Mucosa of rectum (tissue), 2 donors: ENCODE measurements around the gene GPR146.

Experiments
- H3K27ac ChIP-seq, 2 donors: one replicate each; pipeline ENCODE4 v1.7.0; 2013; ENCODE audit warnings: inconsistent platforms in 2 of 2, low read depth in 2 of 2, low read length in 2 of 2
- H3K27me3 ChIP-seq, 2 donors: one replicate each; pipeline ENCODE4 v1.7.0; 2013; ENCODE audit warnings: low read length in 2 of 2; ENCODE audit not compliant: control insufficient read depth in 2 of 2, insufficient read depth in 2 of 2
- H3K36me3 ChIP-seq, 2 donors: one replicate each; pipeline ENCODE4 v1.7.0; 2013; ENCODE audit warnings: low read length in 2 of 2; ENCODE audit not compliant: control insufficient read depth in 2 of 2, insufficient read depth in 2 of 2
- H3K4me1 ChIP-seq, 2 donors: one replicate each; pipeline ENCODE4 v1.7.0; 2013; ENCODE audit warnings: low read length in 2 of 2, mild to moderate bottlenecking in 1 of 2; ENCODE audit not compliant: control insufficient read depth in 2 of 2, insufficient read depth in 2 of 2
- H3K4me3 ChIP-seq, 2 donors: one replicate each; pipeline ENCODE4 v1.7.0; 2013; ENCODE audit warnings: low read length in 2 of 2
- H3K9ac ChIP-seq, 2 donors: one replicate each; pipeline ENCODE4 v1.7.0; 2013; ENCODE audit warnings: low read length in 2 of 2, low read depth in 1 of 2, mild to moderate bottlenecking in 1 of 2
- H3K9me3 ChIP-seq, 2 donors: one replicate each; pipeline ENCODE4 v1.7.0; 2013; ENCODE audit warnings: low read length in 2 of 2; ENCODE audit not compliant: control insufficient read depth in 2 of 2
- donor health status: healthy.
- donor health status: Normal muscosa, but diverticular disease.

GPR146 gene

GRCh38 chr7:1025743-1026581 is 18.4 kb upstream of the GPR146 start:
- no peak overlapping the region for H3K9ac ChIP-seq
- H3K9me3 ChIP-seq: no peaks in the 10 kb centered on the region
- H3K4me3 ChIP-seq: no peak overlapping the region
- no peaks in the 10 kb centered on the region for H3K27me3 ChIP-seq
- peaks cover 0 to 3% of the 10 kb centered on the region in 2 donors for H3K36me3 ChIP-seq
- H3K27ac ChIP-seq: no peak overlapping the region
- H3K4me1 ChIP-seq: peaks cover 10 to 23% of the 10 kb centered on the region in 2 donors

DNA sequence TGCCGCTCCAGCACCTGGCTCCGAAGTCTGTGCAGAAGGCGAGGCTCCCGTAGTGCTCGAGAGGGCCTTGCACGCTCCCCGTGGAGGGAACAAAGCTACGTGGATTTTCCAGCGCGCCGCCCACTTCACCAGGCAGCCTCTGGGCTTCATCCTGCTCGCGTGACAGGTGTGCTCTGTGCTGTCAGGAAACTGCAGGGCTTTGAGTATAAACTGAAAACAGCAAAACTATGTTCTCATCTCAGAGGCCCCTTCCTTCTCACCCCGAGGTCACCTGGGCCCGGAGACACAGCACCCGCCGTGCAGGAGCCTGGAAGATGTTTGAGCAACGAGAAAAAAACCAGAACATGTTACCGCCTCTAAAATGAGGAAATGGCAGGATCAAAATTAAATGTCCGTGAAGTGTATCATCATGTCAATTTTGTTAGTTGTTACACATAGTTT is 17.6 kb upstream of the GPR146 start:
- Histone ChIP-seq H3K4me3 (peak overlapping the region in 1 of 2 donors; percentile 59), H3K9me3 (no peaks in the 10 kb centered on the region), H3K36me3 (peaks cover 0 to 3% of the 10 kb centered on the region in 2 donors), H3K27ac (no peak overlapping the region), H3K4me1 (peaks cover 10 to 23% of the 10 kb centered on the region in 2 donors), H3K9ac (no peak overlapping the region), H3K27me3 (no peaks in the 10 kb centered on the region)

GRCh38 chr7:1027242-1028043 is 16.9 kb upstream of the GPR146 start:
- peaks cover 10 to 23% of the 10 kb centered on the region in 2 donors for H3K4me1 ChIP-seq

GRCh38 chr7:1028044-1028770 is 16.1 kb upstream of the GPR146 start:
- Histone ChIP-seq H3K9ac (peak overlapping the region; percentile 56 to 80), H3K27me3 (no peaks in the 10 kb centered on the region), H3K9me3 (no peaks in the 10 kb centered on the region), H3K27ac (peak overlapping the region; percentile 90), H3K4me3 (peak overlapping the region; percentile 67 to 76), H3K4me1 (peaks cover 10 to 23% of the 10 kb centered on the region in 2 donors), H3K36me3 (peaks cover 0 to 3% of the 10 kb centered on the region in 2 donors)

More at GRCh38 chr7:1027242-1028043, 16.9 kb upstream of the GPR146 start:
- H3K36me3 ChIP-seq: peaks cover 0 to 3% of the 10 kb centered on the region in 2 donors
- no peaks in the 10 kb centered on the region for H3K9me3 ChIP-seq
- no peaks in the 10 kb centered on the region for H3K27me3 ChIP-seq
- H3K9ac ChIP-seq: peak overlapping the region; percentile 52 to 80
- H3K27ac ChIP-seq: peak overlapping the region; percentile 90
- peak overlapping the region; percentile 59 to 76 for H3K4me3 ChIP-seq

DNA sequence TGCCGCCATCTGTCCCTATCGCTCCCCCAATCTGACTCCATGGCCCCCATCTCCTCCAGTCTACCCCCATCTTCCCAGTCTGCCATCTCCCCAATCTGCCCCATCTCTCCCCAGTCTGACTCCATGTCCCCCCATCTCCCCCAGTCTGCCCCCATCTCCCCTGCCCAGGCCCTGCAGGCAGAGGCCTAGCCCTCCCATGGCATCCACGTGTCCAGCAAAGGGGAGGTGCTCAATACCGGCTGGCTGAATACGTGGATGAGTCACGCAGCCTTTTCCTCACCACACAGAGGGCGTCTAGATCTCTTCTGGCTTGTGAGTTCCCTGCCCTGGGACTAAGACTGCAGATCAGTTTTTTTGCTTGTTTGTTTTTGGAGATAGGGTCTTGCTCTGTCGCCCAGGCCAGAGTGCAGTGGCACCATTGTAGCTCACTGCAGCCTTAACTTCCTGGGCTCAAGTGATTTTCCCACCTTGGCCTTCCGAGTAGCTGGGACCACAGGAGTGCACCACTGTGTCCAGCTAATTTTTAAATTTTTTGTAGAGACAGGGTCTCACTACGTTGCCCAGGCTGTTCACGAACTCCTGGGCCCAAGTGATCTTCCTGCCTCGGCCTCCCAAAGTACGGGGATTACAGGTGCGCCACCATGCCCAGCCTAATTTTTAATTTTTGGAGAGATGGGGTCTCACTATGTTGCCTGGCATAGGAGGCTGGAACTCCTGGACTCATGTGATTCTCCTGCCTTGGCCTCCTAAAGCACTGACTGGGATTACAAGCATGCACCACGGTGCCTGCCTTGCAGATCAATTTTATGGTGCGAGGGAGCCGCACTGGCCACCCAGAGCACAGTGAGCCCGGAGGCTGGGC is 15.3 kb upstream of the GPR146 start:
- H3K36me3 ChIP-seq: peaks cover 0 to 3% of the 10 kb centered on the region in 2 donors
- H3K9ac ChIP-seq: peak overlapping the region; percentile 56 to 80
- no peaks in the 10 kb centered on the region for H3K9me3 ChIP-seq
- H3K27me3 ChIP-seq: no peaks in the 10 kb centered on the region
- peak overlapping the region; percentile 90 for H3K27ac ChIP-seq
- peak overlapping the region; percentile 67 to 76 for H3K4me3 ChIP-seq
- peaks cover 10 to 23% of the 10 kb centered on the region in 2 donors for H3K4me1 ChIP-seq

GRCh38 chr7:1029637-1030443 is 14.5 kb upstream of the GPR146 start:
- H3K27me3 ChIP-seq: no peaks in the 10 kb centered on the region
- H3K9ac ChIP-seq: no peak overlapping the region
- H3K36me3 ChIP-seq: peaks cover 0 to 3% of the 10 kb centered on the region in 2 donors
- no peaks in the 10 kb centered on the region for H3K9me3 ChIP-seq
- H3K4me1 ChIP-seq: peaks cover 10 to 21% of the 10 kb centered on the region in 2 donors
- no peak overlapping the region for H3K4me3 ChIP-seq
- peak overlapping the region in 1 of 2 donors; percentile 90 for H3K27ac ChIP-seq

- H3K4me1 ChIP-seq: peaks cover 10 to 14% of the 10 kb centered on the region in 2 donors
- no peaks in the 10 kb centered on the region for H3K9me3 ChIP-seq
- H3K9ac ChIP-seq: no peak overlapping the region
- H3K4me3 ChIP-seq: no peak overlapping the region
- no peak overlapping the region for H3K27ac ChIP-seq
- H3K27me3 ChIP-seq: no peaks in the 10 kb centered on the region
- H3K36me3 ChIP-seq: peaks cover 0 to 1% of the 10 kb centered on the region in 2 donors
These were observed 13.8 kb upstream of the GPR146 start for GRCh38 chr7:1030444-1031070.

DNA sequence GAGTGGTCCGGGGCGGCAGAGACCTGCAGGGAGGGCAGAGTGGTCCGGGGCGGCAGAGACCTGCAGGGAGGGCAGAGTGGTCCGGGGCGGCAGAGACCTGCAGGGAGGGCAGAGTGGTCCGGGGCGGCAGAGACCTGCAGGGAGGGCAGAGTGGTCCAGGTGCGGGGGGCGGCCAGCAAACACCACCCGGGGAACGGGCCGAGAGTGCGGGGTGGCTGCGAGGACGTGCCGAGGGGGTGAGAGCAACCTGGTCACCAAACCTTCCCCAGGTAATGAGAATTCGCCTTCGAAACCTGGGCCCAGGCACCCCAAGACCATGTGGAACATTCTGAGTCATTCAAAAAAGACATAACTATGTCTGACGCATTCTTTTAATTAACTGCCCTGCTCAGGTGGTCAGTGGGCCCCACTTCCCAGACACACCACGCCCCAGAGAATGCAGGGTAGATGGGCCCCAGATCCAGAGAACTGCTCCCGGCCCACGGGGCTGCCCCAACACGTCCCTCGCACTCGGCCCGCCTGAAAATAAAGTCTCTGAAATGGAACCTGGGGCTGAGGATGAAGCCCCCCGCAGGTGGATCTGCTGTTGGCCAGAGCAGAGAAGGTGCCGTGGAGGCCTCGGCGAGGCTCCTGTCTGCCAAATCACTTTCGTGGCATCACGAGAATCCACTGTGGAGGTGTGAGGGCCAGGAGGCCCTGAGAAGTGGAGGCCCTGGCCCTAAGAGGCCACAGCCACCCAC is 12.5 kb upstream of the GPR146 start:
- Histone ChIP-seq H3K4me1 (peaks cover 10 to 14% of the 10 kb centered on the region in 2 donors), H3K4me3 (no peak overlapping the region), H3K36me3 (no peaks in the 10 kb centered on the region), H3K27me3 (no peaks in the 10 kb centered on the region), H3K27ac (no peak overlapping the region), H3K9me3 (no peaks in the 10 kb centered on the region), H3K9ac (no peak overlapping the region)
